GM21723 (cell line): ENCODE results near the gene GTF2IRD1.
"Not testable (repeated sequence)": the region's sequence is repeated elsewhere in the genome, so short reads cannot be mapped to it uniquely, and the experiment has no call there.

Source experiments
- ATAC-seq: cut with Tn5 transposase; IDR thresholded peaks from one replicate; pipeline ENCODE4 v1.9.1; 2021; ENCODE audit warnings: mild to moderate bottlenecking, moderate library complexity; ENCODE audit not compliant: unreplicated experiment

Gene GTF2IRD1

GRCh38 chr7:74627661-74628411 is 174.1 kb downstream of the GTF2IRD1 start:
- ATAC-seq: no peak

- ATAC-seq: no peak
Measured at GRCh38 chr7:74632505-74632904, 178.8 kb downstream of the GTF2IRD1 start.

DNA sequence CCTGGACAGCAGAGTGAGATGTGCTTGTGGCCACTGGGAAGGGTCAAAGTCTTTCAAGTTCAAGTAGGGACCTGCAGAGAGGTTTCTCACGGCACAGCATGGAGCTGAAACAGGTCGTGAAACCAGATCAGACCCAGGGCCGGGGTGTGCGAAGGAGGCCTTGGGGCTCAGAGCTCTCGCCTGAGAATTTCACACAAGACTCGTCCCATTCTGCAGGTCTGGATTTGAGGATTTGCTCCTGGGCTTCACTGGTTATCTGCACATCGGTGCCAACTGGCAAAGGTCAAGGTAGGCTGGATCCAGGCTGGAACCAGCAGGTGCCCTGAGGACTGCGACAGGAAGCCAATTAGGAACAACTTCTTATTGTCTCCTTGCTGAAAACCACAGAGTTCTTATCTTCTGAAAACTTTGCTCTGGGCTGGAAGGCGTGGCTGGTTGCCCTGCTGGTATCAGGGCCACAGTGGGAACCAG is 179.8 kb downstream of the GTF2IRD1 start:
- ATAC-seq: no peak

DNA sequence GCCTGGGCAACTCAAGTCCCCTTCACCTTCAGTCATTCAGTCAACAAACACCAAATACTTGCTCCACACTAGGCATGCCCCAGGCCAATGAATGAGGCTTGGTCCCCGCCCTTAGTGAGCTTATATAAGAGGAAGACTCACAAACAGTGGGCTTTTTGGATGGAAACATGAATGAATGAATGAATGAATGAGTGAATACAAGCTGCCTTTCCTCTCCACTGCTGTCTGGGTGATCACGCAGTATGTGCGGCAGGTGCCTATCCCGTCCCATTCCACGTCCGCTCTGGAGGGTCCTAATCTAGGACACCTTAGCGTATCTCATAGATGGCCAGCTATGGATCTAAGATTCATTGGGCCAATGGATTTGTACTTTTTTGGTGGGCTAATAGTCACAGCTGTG is 184.0 kb downstream of the GTF2IRD1 start:
- no peak for ATAC-seq

DNA sequence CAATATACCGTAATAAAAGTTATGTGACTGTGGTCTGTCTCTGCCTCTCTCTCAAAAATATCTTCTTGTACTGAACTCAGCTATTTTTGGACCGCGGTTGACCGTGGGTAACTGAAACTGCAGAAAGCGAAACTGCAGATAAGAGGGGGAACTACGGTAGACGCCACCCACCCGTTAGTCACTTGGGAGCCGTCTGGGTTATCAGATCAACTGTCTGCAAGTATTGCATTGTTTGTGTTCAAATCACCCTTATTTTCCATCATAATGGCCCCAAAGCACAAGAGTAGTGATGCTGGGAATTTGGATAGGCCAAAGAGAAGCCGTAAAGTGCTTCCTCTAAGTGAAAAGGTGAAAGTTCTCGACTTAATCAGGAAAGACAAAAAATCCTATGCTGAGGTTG is 196.3 kb downstream of the GTF2IRD1 start:
- ATAC-seq: peak; percentile 84

- peak; percentile 52 for ATAC-seq
Measured at GRCh38 chr7:74650493-74651132, 196.9 kb downstream of the GTF2IRD1 start.

GRCh38 chr7:74651133-74651504 is 197.4 kb downstream of the GTF2IRD1 start:
- ATAC-seq: not testable (repeated sequence)
